Germinal center (tissue), 1 donor: ENCODE results near the gene CMTM1.
A peak's percentile ranks its signal among the peaks of the same experiment; 100 is the strongest.
"Not testable (repeated sequence)": the region's sequence is repeated elsewhere in the genome, so short reads cannot be mapped to it uniquely, and the experiment has no call there.

Source experiments
- DNase-seq: peaks from one replicate; pipeline ENCODE4 v3.0.0; 2012; ENCODE audit warnings: mixed read lengths, low spot score

CMTM1 gene

GRCh38 chr16:66591018-66591417 lies 24.8 kb downstream of the CMTM1 start:
- no peak for DNase-seq

DNA sequence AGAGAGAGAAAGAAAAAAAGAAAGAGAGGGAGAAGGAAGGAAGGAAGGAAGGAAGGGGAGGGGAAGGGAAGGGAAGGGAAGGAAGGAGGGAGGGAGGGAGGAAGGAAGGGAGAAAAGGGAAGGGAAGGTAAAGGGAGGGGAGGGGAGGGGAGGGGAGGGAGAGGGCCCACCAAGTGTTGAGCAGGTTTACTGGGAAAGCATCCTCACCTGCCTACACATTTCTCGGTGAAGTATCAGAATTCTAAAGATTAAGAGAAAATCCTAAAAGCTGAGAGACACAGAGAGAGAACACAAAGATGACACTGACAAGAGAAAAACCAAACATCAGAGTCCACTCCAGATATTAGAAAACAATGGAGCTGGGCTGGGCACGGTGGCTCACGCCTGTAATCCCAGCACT lies 26.0 kb downstream of the CMTM1 start:
- no peak for DNase-seq

DNA sequence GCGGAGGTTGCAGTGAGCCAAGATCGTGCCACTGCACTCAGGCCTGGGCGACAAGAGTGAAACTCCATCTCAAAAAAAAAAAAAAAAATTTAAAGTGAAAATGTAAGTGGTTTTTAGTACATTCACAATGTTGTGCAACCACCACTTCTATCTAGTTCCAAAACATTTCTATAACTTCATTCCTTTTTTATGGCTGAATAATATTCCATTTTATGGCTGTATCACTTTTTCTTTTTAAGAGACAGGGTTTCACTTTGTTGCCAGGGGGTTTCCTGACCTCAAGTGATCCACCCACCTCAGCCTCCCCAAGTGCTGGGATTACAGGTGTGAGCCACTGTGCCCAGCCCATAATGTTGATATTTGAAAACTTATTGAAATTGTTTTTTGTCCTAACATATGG lies 26.6 kb downstream of the CMTM1 start:
- DNase-seq: no peak

DNA sequence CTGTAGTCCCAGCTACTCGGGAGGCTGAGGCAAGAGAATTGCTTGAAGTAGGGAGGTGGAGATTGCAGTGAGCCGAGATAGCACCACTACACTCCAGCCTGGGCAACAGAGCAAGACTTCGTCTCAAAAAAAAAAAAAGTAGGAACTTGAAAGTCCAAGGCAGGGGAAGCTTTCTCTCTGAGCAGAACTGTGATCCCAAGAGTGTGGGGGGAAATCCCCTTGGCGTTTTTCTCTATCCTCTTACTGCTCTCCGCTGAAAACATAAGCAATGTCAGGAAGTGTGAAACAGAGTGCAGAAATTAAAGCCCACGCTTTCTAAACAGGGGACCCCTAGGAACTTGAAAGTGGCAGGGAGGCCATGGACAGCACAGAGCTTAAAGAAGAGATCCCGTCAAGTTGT lies 28.5 kb downstream of the CMTM1 start:
- DNase-seq: no peak

DNA sequence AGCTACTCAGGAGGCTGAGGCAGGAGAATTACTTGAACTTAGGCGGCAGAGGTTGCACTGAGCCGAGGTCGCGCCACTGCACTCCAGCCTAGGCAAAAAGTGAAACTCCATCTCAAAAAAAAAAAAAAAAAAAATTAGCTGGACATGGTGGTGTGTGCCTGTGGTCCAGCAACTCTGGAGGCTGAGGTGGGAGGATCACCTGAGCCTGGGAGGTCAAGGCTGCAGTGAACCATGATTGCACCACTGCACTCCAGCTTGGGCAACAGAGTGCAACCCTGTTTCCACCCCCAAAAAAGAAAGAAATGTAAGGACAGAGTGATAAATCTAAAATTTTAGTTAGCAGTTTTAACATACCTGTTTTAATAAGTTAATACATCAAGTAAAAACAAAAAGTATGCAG lies 30.3 kb downstream of the CMTM1 start:
- DNase-seq: not testable (repeated sequence)

- DNase-seq: no peak
Observed at GRCh38 chr16:66596986-66597848, 31.0 kb downstream of the CMTM1 start.

- DNase-seq: no peak
Observed at GRCh38 chr16:66598111-66598510, 31.9 kb downstream of the CMTM1 start.

DNA sequence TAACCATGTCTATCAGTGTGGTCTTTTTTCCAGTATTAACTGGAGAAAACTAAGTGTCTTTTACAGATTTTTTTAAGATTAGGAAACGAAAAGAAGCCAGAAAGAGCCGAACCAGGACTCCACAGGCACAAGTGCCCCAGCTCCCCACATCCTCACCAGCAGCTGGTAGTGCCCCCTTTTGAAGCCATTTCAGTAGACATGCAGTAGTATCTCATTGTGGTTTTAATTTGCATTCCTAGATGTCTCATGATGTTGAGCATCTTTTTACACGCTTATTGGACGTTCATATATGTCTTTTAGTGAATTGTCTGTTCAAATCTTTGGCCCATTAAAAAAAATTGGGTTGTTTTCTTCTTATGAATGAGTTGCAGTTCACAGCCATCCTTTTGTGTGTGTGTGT lies 33.5 kb downstream of the CMTM1 start:
- no peak for DNase-seq

- no peak for DNase-seq
Observed at GRCh38 chr16:66600477-66600876, 34.2 kb downstream of the CMTM1 start.

DNA sequence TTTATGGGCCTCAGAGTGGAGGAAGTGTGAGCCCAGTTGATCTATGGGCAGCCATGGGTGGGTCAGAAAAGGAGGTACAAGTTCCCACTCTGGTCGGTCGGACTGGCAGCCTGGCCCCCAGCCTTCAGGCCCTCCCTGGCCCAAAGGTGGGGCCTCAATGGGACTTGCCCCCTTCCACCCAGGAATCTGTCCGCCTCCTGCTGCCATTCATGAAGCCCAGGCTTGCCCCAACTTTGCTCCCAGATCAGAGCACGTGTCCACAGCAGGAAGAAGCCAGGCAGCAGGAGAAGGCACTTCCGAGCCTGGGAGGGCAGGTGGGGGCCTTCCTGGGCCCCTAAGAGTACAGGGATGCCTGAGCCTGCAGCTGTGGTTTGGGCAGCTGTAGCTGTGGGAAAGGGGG lies 35.2 kb downstream of the CMTM1 start:
- no peak for DNase-seq

DNA sequence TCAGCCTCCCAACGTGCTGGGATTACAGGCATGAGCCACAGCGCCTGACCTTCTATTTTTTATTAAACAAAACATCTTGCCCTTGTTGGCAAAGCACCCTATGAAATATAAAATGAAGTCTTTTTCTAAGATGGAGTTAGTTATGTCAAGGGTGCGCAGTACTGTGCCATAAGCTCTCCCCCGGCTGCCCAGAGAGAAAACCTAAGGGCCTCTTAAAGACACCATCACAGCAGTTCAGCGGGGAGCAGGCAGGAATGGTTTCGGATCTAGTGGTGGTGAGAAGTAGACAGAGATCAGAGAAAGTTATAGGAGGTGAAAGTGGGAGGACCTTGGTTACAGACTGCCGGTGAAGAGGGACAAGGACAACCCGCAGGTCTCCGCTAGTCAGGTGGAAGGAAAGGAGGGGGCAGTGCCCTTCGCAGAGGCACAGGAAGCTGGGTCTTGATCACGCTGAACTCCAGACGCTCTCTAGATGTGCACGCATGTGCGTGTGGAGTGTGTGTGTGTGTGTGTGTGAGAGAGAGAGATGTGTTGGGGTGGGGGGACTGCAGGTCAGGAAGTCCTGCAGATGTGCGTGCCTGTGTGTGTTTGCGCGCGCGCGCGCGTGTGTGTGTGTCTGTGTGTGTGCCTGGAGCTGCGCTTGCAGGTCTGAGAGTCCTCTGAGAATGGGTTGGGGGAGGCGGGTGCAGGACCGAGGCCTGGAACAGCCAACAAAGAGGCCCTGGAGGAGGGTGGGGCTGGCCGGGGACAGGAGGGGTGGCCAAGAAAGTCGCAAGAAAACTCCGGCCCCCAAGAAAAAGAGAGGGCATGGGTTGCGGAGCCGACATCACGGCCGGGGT lies 37.5 kb downstream of the CMTM1 start:
- no peak for DNase-seq

GRCh38 chr16:66604376-66605176 lies 38.3 kb downstream of the CMTM1 start, which contains the start of gene CMTM3:
Gene CMTM3 (plus strand): TSS chr16:66604704. CDS start chr16:66604806, 102 bp downstream.
- DNase-seq: peak; percentile 71

GRCh38 chr16:66605177-66605978 lies 39.1 kb downstream of the CMTM1 start:
- no peak for DNase-seq

DNA sequence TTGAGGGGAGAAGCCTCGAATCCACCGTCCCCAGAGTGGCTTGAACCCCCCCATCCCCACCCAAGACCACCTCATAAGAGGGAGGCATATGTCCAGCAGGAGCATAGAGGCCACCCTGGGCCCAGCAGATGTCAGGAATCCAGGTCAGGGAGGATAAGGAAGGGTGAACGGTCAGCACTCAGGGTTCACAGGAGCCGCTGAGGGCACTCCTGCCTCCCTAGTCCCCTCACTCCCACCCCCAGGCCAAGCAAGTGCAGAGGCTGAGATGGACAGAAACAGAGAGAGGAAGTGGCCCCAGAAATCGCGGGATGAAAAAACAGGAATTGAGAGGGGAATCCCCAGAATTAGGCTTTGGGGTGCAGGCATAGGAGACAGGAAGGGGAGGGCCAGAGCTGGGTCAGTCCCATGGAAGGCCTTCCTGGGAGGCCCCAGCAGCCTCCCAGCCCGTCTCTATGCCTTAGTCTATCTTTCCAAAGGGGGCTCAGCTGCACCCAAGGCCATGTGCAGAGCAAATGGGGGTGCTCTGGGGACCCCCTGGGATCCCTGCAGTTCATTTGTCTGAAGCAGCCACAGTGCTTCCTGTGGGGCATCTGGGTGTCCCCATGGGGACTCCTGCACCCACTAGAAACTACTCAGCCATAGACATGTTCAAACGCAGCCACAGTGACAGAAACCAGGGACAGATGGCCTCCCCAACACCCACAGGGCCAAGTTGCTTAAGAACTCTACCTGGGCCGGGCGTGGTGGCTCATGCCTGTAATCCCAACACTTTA lies 39.9 kb downstream of the CMTM1 start:
- peak; percentile 71 for DNase-seq

DNA sequence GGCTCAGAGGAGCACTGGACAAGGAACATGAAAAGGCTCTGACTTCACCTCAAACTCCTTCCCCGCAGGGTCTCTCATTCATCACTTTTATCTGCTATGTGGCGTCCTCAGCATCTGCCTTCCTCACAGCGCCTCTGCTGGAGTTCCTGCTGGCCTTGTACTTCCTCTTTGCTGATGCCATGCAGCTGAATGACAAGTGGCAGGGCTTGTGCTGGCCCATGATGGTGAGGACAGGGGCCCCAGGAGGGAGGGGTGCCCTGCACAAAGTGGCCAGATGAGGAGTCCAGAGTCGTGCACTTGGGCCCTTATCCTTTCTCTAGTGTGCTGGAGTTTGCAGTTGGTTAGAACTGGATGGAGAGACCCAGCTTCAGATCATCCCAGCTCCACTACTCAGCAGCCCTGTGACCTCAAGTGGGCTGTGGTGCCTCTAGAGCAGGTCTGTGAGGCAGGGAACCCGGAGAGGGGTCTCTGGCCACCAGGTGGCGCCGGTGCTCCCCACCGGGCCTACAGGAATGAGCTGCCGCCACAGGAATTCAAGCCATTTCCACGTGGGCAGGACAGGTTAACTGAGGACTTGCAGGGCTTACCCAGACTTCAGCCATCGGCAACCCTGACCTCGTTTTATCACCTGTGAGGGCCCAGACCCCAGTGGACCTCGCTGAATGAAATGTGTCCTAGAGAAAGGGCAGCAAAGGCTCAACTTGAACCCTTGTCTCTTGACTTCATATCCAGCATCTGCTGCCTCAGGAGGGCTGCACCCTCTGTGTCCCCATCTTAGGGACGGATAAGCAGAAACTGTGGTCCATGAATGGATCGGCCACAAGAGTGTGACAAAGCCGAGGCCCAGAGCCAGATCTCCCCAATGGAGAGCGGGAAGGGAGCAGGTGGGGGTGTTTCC lies 42.3 kb downstream of the CMTM1 start:
- DNase-seq: peak; percentile 89

GRCh38 chr16:66609139-66609510 lies 42.9 kb downstream of the CMTM1 start:
- DNase-seq: no peak

GRCh38 chr16:66610111-66610820 lies 44.0 kb downstream of the CMTM1 start:
- DNase-seq: no peak

GRCh38 chr16:66611911-66612310 lies 45.7 kb downstream of the CMTM1 start:
- DNase-seq: not testable (repeated sequence)

- no peak for DNase-seq
Observed at GRCh38 chr16:66612422-66612821, 46.2 kb downstream of the CMTM1 start.
